Left forelimb (tissue), 1 donor: ENCODE measurements around the gene BRINP3.

ENCODE experiments used
- DNase-seq: peaks from one replicate; pipeline ENCODE4 v3.0.0-alpha.2; 2018; ENCODE audit warnings: low spot score

The BRINP3 gene

DNA sequence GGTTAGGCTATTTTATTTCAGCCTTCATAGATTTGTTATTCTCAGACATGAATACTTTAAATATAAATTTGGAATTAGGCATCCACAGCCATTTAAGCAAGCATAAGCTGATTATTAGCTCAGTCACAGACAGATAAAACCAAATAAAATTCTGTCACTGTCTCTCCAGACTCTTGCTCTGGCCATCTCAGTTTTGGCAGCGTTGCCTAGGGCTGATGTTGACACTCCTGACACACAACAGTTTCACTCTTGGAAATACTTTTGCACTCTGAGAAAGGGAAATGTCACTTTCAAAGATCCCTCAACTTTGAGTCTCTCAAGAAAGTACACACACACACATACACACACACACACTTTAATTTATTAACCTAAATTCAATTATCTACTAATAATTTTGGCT, 372.7 kb downstream of the BRINP3 start:
- no peak for DNase-seq

DNA sequence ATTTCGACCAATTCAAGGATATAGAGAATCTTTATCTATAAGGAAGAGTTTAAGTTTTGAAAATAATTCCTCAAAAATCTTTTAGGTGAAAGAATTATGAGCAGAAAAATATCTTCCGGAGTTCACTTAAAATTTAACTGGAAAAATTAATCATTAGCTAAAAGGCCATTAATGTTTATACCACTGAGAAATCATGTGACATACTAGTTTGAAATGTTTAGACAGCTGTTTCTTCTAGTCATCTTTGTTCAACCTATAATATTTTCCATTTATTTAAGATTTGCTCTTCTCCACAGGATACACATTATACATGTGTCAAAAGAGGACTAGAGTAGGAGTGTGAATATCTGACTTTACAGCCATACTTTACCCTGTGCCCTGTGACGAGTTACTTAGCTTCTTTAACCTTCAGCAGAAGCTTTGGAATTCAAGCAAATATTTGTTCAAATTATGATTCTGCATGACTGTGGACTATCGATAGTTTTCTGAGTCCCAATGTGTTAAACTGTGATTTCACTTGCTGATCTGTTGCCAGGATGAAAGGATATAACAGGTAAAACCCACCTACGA, 374.8 kb downstream of the BRINP3 start:
- DNase-seq, result no peak

- no peak for DNase-seq
These were observed 375.9 kb downstream of the BRINP3 start for GRCh38 chr1:190101756-190102155.

- DNase-seq, result no peak
These were observed 378.9 kb downstream of the BRINP3 start for GRCh38 chr1:190098756-190099155.

- DNase-seq, result no peak
These were observed 379.6 kb downstream of the BRINP3 start for GRCh38 chr1:190098107-190098506.

GRCh38 chr1:190095596-190095995, 382.1 kb downstream of the BRINP3 start:
- DNase-seq, result no peak

GRCh38 chr1:190084552-190084951, 393.1 kb downstream of the BRINP3 start:
- DNase-seq, result no peak

DNA sequence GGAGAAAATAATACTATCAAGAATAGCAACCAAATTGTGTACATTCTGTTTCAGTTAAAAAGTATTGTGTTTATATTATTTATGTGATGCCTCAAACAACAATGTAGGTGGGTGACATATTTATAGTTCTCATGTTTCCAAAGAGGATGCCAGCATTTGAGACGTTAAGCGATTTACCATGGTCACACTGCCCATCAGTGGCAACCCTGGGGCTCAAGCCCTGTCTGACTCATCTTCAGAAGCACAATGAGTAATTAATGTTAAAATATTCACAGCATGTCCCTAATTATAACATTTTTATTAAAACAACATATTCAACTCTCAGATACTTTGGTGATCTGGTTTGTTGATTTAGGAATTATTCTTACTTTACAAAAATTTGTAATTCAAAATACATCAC, 409.4 kb downstream of the BRINP3 start:
- no peak for DNase-seq

DNA sequence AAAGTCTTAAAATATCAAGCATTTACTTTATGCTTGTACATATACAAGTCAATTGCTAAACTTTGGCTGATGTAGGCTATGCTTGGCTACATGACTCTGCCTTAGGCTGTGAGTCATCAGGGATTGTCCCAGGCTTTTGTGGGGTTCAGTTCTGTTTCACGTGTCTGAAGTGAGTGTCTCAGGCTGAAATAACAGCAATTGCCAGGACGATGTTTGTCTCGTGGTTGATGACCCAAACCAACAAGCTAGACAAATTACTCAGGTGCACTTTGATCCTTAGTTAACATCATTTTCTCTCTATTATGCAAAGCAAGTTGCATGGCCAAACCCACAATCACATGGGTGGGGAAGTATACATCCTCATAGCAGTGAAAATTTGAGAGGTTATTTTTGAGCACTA, 410.1 kb downstream of the BRINP3 start:
- no peak for DNase-seq

DNA sequence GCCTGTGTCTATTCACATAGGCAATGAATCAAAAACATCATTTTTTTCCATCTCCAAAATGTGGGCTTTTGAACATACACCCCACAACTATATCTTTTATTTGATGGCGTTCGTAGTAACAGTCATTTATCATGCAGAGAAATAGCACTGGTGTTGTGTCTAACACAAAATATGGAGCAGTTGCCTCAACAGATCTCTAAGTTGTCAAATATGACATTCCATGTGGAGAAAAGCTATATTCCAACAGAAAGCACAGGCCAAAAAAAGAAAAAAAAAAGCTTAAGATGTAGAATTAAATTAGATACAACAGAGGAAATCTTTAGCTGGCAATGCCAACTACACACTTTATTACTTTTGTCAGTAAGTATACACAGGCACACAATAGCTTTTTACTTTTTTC, 411.7 kb downstream of the BRINP3 start:
- no peak for DNase-seq

DNA sequence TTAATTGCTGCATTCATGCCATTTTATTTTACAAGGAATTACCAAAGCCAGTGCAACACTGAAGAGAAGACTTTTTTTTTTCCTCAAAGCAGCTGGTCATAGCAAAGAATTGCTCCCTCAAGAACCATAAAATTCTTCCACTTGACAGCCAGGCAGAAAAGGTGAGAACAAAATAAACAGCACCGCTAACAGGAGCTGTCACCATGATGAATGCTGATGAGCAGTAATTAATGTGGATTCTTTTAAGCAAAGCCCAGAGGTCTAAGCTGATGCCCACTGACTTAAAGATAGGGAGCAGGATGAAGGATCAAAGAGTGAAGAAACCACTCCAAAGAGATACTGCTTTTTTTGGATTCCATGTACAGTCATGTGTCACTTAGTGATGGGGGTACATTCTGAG, 428.4 kb downstream of the BRINP3 start:
- DNase-seq, result no peak
